Measurements from ENCODE around the gene RO60. TPM values are rescaled to one million over a fixed set of nuclear protein-coding genes. Genes with fewer than 3 reads are reported as not detected.

Gene RO60
- total RNA-seq, 2 donors from 2014 or later: 79.4 to 92.0 TPM

- Histone ChIP-seq H3K27me3 (ENCODE audit: control insufficient read depth, insufficient read depth, low read length, poor library complexity, severe bottlenecking) (peaks cover 30% of the 10 kb centered on the region), H3K9ac (ENCODE audit: extremely low read depth, low read length, poor library complexity, severe bottlenecking) (peak overlapping the region; percentile 93), H3K4me3 (ENCODE audit: low read length) (peak overlapping the region; percentile 93), H3K27ac (ENCODE audit: low read depth, low read length) (no peak overlapping the region), H3K36me3 (ENCODE audit: control insufficient read depth, insufficient read depth, low read length) (peaks cover 6% of the 10 kb centered on the region), H3K4me1 (ENCODE audit: control insufficient read depth, insufficient read depth, low read length) (peaks cover under 1% of the 10 kb centered on the region), H3K9me3 (ENCODE audit: control insufficient read depth, low read length) (peaks cover 7% of the 10 kb centered on the region)
- no peak for DNase-seq
- 14 to 22% methylated on average over 3 of the region's 4 CpGs for WGBS, 2 experiments (ENCODE audit: insufficient coverage in 1 of 2, insufficient read length in 1 of 2)
- Mint-ChIP-seq H3K9me3 (no peaks in the 10 kb centered on the region), H3K27ac (peak overlapping the region; percentile 41), H3K36me3 (ENCODE audit: low read depth) (no peaks in the 10 kb centered on the region), H3K27me3 (ENCODE audit: insufficient read depth) (peaks cover 5% of the 10 kb centered on the region), H3K4me1 (peaks cover 16% of the 10 kb centered on the region), H3K4me3 (peak overlapping the region; percentile 83)
- TF ChIP-seq CTCF (conservative IDR thresholded peaks at IDR 0.05): no peak
Measured at GRCh38 chr1:193060406-193060805, 994 bp downstream of the RO60 start.

GRCh38 chr1:193060938-193061337 is 1.5 kb downstream of the RO60 start:
- Histone ChIP-seq H3K9me3 (ENCODE audit: control insufficient read depth, low read length) (peaks cover 7% of the 10 kb centered on the region), H3K4me3 (ENCODE audit: low read length) (peak overlapping the region; percentile 93), H3K27me3 (ENCODE audit: control insufficient read depth, insufficient read depth, low read length, poor library complexity, severe bottlenecking) (peaks cover 35% of the 10 kb centered on the region), H3K9ac (ENCODE audit: extremely low read depth, low read length, poor library complexity, severe bottlenecking) (peak overlapping the region; percentile 93), H3K4me1 (ENCODE audit: control insufficient read depth, insufficient read depth, low read length) (peaks cover 2% of the 10 kb centered on the region), H3K36me3 (ENCODE audit: control insufficient read depth, insufficient read depth, low read length) (peaks cover 6% of the 10 kb centered on the region), H3K27ac (ENCODE audit: low read depth, low read length) (no peak overlapping the region)
- TF ChIP-seq CTCF (conservative IDR thresholded peaks at IDR 0.05): no peak
- Mint-ChIP-seq H3K4me3 (peak overlapping the region; percentile 83), H3K27ac (no peak overlapping the region), H3K36me3 (ENCODE audit: low read depth) (no peaks in the 10 kb centered on the region), H3K9me3 (no peaks in the 10 kb centered on the region), H3K27me3 (ENCODE audit: insufficient read depth) (peaks cover 7% of the 10 kb centered on the region), H3K4me1 (peaks cover 16% of the 10 kb centered on the region)
- 33 to 46% methylated on average over 2 of the region's 2 CpGs for WGBS, 2 experiments (ENCODE audit: insufficient coverage in 1 of 2, insufficient read length in 1 of 2)
- DNase-seq: no peak

GRCh38 chr1:193062698-193063463 is 3.5 kb downstream of the RO60 start:
- no peak overlapping the region for H3K4me3 Mint-ChIP-seq
- H3K4me1 Mint-ChIP-seq: peaks cover 16% of the 10 kb centered on the region
- H3K36me3 Mint-ChIP-seq (ENCODE audit: low read depth): no peaks in the 10 kb centered on the region
- H3K9me3 Mint-ChIP-seq: no peaks in the 10 kb centered on the region
- peaks cover 7% of the 10 kb centered on the region for H3K9me3 ChIP-seq (ENCODE audit: control insufficient read depth, low read length)
- no peak overlapping the region for H3K9ac ChIP-seq (ENCODE audit: extremely low read depth, low read length, poor library complexity, severe bottlenecking)
- peaks cover 7% of the 10 kb centered on the region for H3K27me3 Mint-ChIP-seq (ENCODE audit: insufficient read depth)
- H3K27ac ChIP-seq (ENCODE audit: low read depth, low read length): no peak overlapping the region
- peaks cover 5% of the 10 kb centered on the region for H3K4me1 ChIP-seq (ENCODE audit: control insufficient read depth, insufficient read depth, low read length)
- no peak for DNase-seq
- no peak for TF ChIP-seq CTCF (conservative IDR thresholded peaks at IDR 0.05)
- WGBS, 2 experiments (ENCODE audit: insufficient coverage in 1 of 2, insufficient read length in 1 of 2): 89 to 100% methylated on average over 1 to 3 of the region's 4 CpGs
- H3K36me3 ChIP-seq (ENCODE audit: control insufficient read depth, insufficient read depth, low read length): peaks cover 6% of the 10 kb centered on the region
- H3K4me3 ChIP-seq (ENCODE audit: low read length): no peak overlapping the region
- H3K27me3 ChIP-seq (ENCODE audit: control insufficient read depth, insufficient read depth, low read length, poor library complexity, severe bottlenecking): peaks cover 44% of the 10 kb centered on the region
- H3K27ac Mint-ChIP-seq: no peak overlapping the region
